Measurements from ENCODE around the gene B3GALT6.

Gene B3GALT6

DNA sequence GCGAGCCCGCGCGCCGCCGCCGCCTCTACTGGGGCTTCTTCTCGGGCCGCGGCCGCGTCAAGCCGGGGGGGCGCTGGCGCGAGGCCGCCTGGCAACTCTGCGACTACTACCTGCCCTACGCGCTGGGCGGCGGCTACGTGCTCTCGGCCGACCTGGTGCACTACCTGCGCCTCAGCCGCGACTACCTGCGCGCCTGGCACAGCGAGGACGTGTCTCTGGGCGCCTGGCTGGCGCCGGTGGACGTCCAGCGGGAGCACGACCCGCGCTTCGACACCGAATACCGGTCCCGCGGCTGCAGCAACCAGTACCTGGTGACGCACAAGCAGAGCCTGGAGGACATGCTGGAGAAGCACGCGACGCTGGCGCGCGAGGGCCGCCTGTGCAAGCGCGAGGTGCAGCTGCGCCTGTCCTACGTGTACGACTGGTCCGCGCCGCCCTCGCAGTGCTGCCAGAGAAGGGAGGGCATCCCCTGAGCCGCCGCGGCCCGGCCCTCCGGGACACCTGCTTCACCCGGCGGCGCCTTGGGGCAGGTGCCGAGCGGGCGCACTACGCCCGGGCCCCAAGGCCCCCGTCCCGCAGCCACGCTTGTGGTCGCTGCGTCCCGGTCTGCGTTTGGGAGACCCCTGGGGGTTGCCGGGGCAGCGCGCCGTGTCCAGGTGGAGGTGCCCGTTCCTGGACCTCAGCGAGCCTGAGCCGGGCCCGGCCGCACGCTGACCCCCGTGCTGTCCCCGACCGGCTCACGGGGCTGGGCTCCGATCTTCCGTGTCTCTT is 944 bp downstream of the B3GALT6 start:
- DNase-seq: no peak

DNA sequence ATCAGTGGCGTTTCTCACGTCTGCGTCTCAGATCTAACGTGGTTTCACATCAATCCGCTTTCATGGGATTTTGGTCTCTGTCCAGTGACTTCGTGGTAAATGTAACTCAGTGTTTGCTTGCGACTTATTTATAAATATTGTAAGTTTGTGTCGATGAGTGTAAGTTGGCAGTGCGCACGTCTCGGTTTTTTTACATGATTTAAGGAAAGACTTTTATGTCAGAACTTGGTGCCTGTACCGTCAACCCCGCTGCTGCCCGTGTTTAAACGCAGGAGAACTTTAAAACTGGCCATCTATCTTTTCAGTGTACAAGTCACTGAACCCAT is 1.5 kb downstream of the B3GALT6 start:
- DNase-seq: no peak

DNA sequence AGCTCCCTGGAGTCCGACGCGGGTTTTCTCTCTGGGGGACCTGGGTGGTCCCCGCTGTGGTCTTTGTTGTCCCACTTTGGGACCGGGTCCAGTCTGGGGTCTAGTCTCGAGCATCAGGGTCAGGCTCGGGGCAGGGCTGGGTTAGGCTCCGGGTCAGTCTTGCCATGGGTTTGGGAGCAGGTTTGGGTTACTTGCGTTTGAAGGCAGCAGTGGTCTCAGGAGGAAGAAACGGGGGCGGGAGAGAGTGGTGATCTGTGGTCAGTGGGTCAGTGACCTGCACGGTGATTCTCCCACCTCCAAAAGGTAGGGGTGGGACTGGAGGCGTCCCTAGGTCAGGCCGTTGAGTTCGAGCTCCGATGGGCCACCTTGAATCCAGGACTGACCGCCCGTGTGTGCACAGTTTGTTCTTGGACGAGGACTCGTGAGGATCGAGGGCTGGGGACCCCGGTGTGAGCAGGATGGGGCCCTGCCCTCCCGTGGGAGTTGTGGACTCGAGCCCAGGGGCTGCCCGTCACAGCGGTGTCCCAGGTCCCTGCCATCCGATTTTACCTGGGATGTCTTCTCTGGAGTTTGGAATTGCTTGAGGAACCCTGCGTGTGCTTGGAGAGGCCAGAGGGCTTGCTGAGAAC is 2.3 kb downstream of the B3GALT6 start:
- DNase-seq: no peak

DNA sequence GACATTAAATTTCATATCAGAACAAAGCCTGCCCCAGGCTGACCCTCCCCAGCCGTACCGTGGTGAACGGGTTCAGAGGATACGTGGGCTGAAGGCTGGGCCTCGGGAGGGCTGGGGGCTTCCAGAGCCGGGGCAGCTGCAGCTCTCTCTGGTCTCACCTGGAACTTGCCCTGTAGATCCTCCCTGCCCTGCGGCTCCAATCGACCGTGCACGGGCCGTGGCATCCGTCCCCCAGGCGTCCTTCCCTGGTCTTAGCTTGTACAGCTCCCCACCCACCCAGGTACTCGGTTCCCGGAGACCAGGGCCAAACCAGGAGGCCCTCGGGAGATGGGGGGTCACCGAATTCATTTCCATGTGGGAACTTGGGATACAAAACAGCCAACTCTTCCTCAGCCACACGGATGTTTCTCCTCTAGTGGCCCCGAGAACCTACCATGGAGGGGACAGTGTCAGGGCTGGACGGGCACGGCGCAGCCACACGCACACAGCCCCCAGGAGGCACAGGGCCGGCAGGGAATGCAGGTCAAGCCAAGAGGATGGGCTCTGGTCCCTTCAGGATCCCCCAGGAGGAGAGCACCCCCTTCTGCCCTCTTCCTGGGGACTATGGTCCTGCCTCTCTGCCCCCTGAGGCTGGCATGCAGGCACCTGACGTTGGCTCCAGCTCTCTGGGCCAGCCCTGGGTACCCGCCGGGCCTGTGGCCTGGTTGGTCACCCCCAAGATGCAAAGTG is 3.1 kb downstream of the B3GALT6 start:
- DNase-seq: no peak

DNA sequence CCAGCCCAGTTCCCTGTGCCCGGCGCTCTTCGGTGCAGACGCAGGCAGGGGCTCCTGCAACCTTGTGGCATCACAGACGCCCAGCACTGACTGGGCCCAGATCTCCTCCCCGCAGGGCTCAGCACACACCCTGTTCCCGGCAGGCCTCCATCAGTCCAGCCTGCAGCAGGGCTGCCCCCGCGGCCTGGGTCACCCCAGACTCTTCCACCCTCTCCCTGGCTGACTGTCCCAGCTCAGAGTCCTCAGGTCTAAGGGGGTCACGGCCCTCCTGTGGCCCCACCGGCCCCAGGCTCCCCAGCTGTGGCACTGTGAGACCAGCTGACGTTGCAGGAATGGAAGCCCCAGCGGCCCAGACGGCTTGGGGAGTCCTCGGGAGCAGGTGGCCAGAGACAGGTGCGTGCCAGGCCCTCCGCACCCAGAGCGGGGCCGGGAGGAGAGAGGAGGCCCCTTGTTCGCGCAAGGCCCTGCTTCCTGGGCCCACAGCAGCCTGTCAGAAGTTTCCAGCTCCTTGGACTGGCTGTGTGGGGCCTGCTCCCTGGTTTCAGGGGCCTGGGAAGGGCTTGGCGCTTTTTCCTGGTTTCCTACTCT is 4.2 kb downstream of the B3GALT6 start:
- DNase-seq: no peak

DNA sequence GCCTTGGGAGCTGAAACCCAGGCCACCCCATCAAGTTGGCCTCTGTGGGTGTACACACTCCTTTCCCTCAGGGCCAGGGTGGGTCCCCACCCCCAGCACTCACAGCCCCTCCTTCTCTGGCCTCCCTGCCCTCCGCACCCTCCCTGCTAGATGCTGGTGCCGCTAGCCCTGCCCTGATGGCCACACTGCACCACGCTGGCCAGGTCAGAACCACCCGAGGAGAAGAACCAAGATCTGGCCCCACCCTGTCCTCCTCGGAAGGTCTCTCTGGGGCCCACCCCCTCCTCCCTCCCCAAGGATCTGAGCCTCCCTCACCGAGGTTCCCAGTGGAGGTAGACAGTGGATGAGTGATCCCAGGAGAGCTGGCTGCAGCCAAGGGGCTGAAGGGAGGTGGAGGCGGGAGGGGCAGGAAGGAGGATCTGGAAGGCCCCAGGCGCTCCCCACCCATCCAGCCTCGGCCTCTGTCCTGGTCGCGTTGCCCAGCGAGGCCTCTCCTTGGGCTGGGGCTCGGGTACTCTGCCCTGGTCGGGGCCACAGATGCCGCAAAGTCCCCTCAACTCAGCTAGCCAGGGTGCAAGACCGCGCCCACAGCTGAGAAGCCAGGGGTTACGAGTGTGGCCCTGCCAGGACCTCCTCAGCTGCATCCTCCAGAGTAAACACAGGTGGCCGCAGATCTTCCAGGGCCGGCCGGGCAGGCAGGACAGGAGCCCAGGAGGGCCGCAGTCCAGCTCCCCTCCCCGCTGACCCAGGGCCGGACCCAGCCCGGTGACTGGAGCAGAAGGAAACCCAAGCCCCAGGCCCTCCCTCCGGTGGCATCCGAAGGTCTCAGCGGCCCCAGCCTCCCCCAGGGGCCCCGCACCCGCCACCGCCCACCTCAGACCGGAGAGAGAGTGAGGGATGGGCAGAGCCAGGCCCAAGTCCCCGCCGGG is 5.2 kb downstream of the B3GALT6 start:
- peak; percentile 8 for DNase-seq

DNA sequence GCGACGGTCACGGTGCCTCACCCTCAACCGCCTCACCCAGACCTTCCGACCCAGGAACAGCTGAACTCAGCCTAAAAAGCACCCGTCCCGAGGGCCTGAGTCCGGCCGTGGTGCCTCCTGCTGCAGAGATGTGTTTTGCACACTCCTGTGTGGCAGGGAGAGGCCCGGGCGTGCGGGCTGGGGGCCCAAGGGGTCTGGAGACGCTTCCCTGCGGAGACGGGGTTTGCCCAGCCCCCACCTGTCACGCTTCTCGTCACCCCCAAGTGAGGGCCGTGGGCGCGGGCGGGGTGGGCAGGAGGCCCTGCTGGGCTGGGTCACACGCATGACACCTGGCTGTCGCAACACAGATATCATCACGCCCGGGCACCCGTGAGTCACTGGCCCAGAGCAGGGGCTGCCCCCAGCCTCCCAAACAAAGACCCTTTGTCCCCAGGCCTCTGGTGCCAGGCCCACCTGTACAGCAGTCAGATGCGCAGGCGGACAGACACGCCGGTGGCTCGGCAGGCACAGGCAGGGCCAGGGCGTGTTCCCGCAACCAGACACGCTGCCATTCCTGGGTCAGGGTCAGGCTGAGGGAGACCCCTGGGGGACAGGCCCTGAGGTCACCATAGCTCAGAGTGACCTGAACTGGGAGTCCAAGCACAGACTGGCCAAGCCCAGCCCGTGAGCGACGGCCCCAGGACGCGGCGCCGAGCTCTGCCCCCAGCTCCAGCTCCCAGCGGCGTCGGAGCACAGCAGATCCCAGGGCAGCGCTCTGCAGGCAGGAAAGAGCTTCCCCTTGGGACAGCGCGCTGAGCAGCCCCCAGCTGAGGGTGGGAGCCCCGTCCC is 6.1 kb downstream of the B3GALT6 start:
- no peak for DNase-seq

DNA sequence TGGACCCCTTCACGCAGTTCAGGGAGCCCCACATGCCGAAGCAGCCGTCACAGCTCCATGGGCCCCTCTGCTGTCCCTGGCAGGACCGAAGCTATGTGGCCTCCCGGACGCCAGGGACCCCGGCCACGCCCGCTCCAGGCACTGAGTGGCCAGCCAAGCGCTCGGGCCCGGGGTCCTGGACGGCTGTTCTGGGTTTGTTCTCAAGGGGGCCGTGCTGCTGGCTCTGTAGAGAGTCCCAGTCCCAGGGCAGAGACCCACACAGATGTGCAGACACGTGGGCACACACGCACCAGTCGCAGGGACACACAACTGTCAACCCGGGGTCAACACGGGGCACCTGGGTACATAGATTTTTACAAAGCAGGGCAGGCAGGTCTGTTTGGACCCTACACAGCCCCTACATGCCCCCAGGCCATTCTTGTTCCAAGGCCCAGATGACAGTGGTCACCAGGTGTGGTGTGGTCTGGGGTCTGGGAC is 6.7 kb downstream of the B3GALT6 start:
- no peak for DNase-seq

DNA sequence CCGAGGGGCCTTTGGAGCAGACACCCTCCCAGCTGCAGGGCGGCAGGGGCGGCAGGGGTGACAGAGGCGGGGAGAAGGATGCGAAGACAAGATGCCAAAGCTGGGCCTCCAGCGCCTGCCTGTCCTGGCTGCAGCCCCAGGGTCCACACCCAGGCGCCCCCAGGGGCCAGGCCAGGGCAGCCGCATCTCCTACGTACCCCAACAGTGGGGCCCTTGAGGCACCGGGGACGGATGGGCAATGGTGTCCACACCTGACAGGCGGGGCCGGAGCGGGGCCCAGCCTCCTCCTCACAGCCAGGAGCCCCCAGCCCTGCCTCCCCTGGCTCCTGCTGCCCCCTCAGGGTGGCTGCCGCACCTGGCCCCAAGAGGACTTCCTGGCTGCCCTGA is 7.2 kb downstream of the B3GALT6 start:
- DNase-seq: no peak

DNA sequence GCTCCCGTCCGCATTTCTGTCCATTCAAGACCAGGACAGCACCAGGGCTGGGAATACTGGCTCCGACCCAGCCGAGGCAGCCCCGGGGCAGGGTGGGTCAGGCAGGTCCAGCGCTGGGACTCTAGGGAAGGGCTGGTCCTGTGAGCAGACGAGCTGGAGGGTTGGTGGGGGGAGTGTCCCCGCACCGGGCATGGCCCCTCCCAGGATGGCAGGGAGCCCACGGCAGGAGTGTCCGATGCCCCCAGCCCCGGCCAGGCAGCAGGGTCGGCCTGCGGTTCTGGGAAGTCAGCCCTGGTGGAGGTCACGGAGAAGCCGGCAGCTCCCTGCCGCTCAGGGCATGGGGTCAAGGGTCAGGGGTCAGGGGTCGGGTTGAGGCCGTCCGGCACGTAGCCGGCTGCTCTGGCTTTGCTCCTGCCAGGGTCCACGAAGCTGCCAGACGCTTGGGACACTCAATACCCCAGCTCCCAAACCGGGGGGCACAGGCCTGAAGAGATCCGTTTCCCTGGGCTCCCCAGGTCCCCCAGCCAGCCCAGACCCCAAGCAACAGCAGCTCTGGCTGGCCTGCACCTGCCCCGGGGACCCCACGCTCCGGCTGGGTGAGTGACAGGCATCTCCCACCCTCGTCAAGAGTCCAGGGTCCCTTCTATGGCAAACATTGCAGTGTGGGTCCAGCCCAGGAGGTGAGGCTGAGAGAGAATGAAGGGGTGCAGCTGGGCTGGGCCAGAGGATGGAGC is 7.7 kb downstream of the B3GALT6 start:
- no peak for DNase-seq

DNA sequence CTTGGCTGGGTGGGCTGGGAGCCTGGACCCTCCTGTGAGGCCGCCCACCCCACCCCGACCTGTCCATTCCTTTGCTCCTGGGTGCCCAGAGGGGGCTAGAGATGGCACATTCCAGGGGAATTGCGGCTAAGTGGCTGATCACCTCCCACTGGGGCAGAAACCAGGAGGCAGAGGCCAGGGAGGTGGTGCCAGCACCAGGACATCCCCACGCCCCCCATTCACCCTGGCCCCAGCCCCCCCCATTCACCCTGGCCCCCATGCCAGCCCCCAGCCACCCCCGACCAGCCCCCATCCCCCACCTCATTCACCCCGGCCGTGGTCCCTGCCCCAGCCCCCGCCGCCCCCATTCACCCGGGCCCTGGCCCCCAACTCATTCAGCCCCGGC is 8.3 kb downstream of the B3GALT6 start:
- DNase-seq: no peak

DNA sequence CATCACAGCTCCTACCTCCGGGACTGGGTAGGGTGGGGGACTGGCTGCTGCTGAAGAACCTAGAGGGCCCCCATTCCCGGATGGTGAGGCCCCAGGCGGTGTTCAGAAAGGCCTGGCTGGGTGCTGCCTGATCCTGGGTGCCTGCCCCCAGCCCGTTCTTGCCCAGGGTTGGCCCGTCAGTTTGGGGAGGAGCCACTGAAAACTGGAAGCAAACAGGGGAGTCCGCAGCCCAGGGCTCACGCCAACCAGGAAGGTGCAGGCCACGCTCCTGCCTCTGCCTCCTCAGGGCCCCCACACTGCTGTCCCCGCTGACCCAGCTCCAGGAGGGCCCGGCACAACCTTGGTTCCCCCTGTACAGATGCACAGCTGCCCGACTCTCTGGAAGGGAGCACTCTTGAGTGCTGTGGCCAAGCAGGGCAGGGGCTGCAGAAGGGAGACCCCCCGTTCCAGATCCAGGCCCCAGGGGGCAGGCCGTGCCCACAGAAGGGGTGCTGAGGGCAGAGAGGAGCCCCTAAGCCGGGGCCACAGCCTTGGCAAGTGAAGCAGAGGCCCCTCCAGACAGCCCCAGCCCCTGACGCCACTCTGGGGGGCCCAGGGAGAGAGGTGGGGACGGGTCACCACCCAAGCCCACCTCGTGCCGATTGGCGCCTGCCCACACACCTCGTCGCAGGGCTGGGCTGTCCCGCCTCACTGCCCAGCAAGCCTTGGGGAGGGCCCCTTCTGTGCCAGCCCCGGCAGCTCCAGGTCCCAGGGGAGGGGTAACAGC is 9.0 kb downstream of the B3GALT6 start:
- no peak for DNase-seq

DNA sequence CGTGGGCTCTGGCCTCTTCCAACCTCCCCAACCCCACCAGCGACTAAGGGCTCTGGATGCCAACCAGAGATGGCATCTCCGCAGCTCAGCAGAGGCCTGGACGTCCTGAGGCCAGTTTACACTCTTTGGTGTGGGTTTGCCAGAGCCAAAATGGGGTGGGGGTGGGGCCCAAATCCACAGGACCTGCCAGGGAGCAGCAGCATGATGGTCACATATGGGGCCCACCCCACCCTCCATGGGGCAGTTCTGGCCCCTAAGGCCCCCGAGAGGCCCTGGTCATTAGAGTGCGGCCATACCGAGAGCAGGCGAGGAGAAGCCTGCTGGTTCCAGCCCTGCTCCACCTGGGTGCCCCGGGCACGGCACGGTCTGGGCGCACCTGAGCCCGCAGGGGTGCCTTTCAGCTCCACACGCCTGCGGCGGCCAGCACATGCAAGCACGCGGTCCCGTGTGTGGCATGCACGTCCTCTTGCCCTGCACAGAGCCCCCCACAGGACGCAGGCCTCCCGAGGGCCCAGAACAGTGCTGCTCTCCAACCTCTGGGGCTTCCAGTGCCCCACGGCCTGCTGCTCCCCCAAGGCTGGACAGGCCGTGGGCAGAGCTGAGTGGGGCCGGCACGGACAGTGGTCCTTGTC is 9.7 kb downstream of the B3GALT6 start:
- no peak for DNase-seq

DNA sequence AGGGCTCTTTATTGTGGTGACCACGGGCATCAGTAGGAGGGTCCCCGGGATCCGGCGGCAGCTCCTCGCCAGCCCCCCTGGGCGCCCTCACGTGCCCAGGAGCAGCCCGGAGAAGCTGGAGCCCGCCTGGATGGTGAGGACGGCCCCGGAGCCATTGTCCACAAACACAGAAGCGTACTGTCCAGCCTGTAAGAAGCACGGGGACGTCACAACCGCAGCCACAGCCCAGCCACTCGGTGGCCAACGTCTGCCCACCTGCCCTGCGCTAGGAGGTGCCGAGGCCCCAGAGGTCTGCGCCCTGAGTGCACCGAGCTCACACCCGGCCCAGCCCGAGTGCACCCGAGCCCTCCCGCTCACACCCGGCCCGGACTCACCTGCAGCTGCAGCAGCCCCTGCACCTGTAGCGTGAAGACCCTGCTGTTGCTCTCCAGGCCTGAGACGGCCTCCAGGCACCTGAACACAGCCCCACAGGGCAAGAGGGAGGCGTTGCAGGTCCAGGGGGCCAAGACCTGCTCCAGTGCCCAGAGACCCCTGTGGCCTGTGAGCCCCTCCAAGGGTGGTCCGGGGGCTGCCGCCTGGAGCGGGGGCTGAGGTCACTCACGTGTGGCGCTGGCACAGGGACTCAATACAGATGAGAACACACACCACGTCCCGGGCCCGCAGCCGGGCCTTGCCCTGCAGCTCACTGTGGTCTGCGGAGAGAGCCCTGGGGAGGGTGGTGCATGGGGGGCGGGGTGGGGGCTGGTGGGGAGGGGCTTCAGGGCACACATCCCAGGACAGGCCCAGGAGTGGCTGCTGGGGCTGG is 10.6 kb downstream of the B3GALT6 start:
- no peak for DNase-seq

DNA sequence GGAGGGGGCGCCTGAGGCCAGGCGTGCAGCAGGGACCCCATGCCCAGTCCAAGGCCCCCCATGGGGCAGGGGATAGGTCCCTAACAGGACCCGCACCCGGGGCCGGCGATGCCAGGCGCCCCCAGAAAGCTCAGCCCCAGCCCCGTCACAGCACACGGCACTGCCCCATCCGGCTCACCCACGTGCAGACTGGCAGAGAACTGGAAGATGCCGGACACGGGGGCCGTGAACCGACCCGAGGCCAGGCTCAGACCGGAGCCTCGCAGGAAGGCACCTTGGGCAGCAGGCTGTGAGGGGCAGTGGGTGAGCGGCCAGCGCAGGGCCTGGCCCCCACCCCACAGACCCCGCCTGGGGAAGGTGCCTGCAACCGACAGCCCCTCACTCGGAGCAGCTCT is 11.2 kb downstream of the B3GALT6 start:
- DNase-seq: no peak

DNA sequence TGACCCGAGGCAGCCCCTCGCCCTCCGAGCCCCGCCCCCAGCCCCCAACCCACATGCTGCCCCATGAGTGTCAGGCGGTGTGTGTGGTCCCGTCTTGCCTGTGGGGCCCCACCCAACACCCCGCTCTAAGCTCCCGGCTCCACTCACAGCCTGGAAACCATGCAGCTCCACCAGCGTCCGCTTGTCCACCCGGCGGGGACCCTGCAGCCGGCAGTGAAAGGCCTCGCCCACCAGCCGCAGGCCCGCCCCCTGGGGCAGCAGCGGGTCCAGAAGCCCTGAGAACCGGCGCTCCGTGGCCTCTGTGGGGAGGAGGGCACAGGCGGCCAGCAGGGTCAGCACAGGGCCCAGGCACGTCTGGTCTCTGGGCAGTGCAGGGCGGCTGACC is 11.8 kb downstream of the B3GALT6 start:
- DNase-seq: no peak

DNA sequence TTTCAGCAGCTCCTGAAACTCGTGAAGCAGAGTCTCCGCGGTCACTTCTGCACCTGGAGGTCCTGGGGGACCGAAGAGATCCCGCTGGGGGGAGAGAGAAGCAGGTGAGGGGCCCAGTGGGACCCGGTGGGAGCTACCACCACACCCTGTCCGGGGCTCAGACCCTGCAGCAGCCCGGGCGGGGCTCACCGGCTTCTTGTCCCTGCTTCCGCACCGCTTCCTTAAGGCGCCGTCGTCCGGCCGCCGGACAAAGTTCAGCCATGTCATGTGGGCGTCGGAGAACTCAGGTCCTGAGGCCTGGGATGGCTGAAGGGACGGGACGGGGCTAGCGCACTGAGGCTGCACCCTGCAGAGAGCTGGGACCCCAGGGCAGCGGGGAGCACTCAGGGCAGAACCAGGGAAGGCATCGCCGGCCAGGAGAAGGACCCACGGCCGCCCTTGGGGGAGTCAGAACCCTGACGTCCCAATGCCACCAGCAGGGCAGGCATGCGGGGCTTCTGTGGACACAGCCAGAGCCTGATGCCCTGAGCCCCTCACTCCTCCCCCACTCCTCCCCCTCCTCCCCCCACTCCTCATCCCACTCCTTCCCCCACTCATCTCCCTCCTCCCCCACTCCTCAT is 12.3 kb downstream of the B3GALT6 start:
- no peak for DNase-seq

DNA sequence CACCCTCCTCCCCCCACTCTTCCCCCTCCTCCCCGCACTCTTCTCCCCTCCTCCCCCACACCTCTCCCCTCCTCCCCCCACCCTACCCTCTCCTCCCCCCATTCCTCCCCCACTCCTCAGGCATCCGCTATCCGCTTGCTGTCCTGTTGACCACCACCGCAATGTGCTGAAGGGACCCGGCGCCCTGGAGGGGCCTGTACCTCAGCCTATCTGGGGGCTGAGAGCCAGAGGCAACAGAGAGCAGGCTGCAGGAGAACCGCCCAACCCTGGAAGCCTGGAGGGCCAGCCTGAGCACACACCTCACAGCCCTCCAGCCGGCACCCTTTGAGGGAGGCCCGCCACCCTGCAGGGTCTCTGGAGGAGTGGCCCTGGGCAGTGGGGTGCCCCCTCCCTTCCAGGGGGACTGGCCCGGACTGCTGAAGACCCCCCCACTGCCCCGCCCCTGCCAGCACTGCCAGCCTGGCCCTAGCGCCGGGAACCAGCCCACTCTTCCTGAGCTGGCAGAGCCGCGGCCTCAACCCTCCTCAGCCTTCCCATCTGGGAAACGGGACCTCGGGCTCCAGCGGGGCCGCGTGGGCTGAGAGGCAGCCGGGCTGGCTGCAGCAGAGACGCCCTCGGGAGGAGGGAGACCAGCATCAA is 13.3 kb downstream of the B3GALT6 start:
- no peak for DNase-seq

All from NCI-H146 (cell line).